PFSK-1 (cell line): ENCODE data around the gene GRIP1.

Experiments used
- FOXP2 ChIP-seq: optimal IDR thresholded peaks from 2 replicates; pipeline ENCODE3; 2011; ENCODE audit warnings: borderline replicate concordance, control low read depth, inconsistent platforms; ENCODE audit not compliant: insufficient read depth; ENCODE audit errors: extremely low read length, extremely low read depth
- POLR2AphosphoS5 ChIP-seq: IDR thresholded peaks from 2 replicates; pipeline ENCODE4 v1.6.1; 2012; ENCODE audit warnings: low read depth, mild to moderate bottlenecking, control low read depth, low read length, moderate library complexity
- REST ChIP-seq, 2 experiments: IDR thresholded peaks; 2 replicates each; pipeline versions ENCODE4 v1.6.1 to v1.8.0; 2011 to 2012; ENCODE audit warnings: low read depth in 2 of 2, low read length in 2 of 2, control low read depth in 1 of 2, inconsistent platforms in 1 of 2, mild to moderate bottlenecking in 1 of 2, moderate library complexity in 1 of 2; ENCODE audit not compliant: insufficient read depth in 1 of 2
- SIN3A ChIP-seq: IDR thresholded peaks from 2 replicates; pipeline ENCODE4 v1.6.1; 2012; ENCODE audit warnings: mild to moderate bottlenecking, low read length, moderate library complexity, borderline replicate concordance; ENCODE audit not compliant: insufficient read depth
- TAF1 ChIP-seq: IDR thresholded peaks from 2 replicates; pipeline ENCODE4 v1.6.1; 2012; ENCODE audit warnings: low read length, control low read depth, borderline replicate concordance; ENCODE audit not compliant: insufficient read depth

The GRIP1 gene

GRCh38 chr12:66599816-66600215, 79.1 kb downstream of the GRIP1 start:
- TF ChIP-seq SIN3A (no peak), TAF1 (no peak), REST (IDR thresholded peaks at IDR 0.05; ENCODE audit: insufficient read depth in 1 of 2, low read depth in 2 of 2, low read length in 2 of 2) (no peak), FOXP2 (no peak), POLR2AphosphoS5 (no peak)

- TF ChIP-seq POLR2AphosphoS5 (no peak), FOXP2 (no peak), REST (IDR thresholded peaks at IDR 0.05; ENCODE audit: insufficient read depth in 1 of 2, low read depth in 2 of 2, low read length in 2 of 2) (no peak), TAF1 (no peak), SIN3A (no peak)
Measured at GRCh38 chr12:66598608-66599007, 80.3 kb downstream of the GRIP1 start.

GRCh38 chr12:66598079-66598478, 80.8 kb downstream of the GRIP1 start:
- no peak for TF ChIP-seq TAF1
- TF ChIP-seq POLR2AphosphoS5, result no peak
- no peak for TF ChIP-seq SIN3A
- TF ChIP-seq REST (IDR thresholded peaks at IDR 0.05; ENCODE audit: insufficient read depth in 1 of 2, low read depth in 2 of 2, low read length in 2 of 2), result no peak
- TF ChIP-seq FOXP2, result no peak

GRCh38 chr12:66596199-66596598, 82.7 kb downstream of the GRIP1 start:
- TF ChIP-seq REST (IDR thresholded peaks at IDR 0.05; ENCODE audit: insufficient read depth in 1 of 2, low read depth in 2 of 2, low read length in 2 of 2), result no peak
- TF ChIP-seq POLR2AphosphoS5, result no peak
- TF ChIP-seq SIN3A, result no peak
- TF ChIP-seq FOXP2, result no peak
- TF ChIP-seq TAF1, result no peak

- TF ChIP-seq TAF1, result no peak
- no peak for TF ChIP-seq SIN3A
- TF ChIP-seq REST (IDR thresholded peaks at IDR 0.05; ENCODE audit: insufficient read depth in 1 of 2, low read depth in 2 of 2, low read length in 2 of 2), result no peak
- no peak for TF ChIP-seq FOXP2
- TF ChIP-seq POLR2AphosphoS5, result no peak
Measured at GRCh38 chr12:66594688-66595087, 84.2 kb downstream of the GRIP1 start.
